ENCODE measurements around the gene ENTPD6.

- TF ChIP-seq POLR2A (IDR thresholded peaks at IDR 0.05; ENCODE audit: low read depth, low read length) (no peak), POLR2AphosphoS5 (IDR thresholded peaks at IDR 0.05; ENCODE audit: low read depth, low read length) (no peak), TAF1 (IDR thresholded peaks at IDR 0.05; ENCODE audit: low read depth, low read length) (no peak), SPI1 (IDR thresholded peaks at IDR 0.05; ENCODE audit: low read depth, low read length) (no peak), PAX5 (IDR thresholded peaks at IDR 0.05; ENCODE audit: insufficient read depth, low read length, severe bottlenecking) (no peak)
These were observed 37.7 kb downstream of the ENTPD6 start for GRCh38 chr20:25233016-25233772.
